ENCODE results near the gene ST3GAL6.

ST3GAL6 gene

GRCh38 chr3:98778852-98779413, 15.8 kb downstream of the ST3GAL6 start:
- no peak overlapping the region for H3K4me3 ChIP-seq (ENCODE audit: low read depth, low read length)
- TF ChIP-seq CTCF (IDR thresholded peaks at IDR 0.05; ENCODE audit: borderline replicate concordance, insufficient read depth, low read depth, low read length), result no peak

- no peak overlapping the region for H3K4me3 ChIP-seq (ENCODE audit: low read depth, low read length)
- no peak for TF ChIP-seq CTCF (IDR thresholded peaks at IDR 0.05; ENCODE audit: borderline replicate concordance, insufficient read depth, low read depth, low read length)
Observed at GRCh38 chr3:98779541-98780335, 16.6 kb downstream of the ST3GAL6 start.

GRCh38 chr3:98780343-98780742, 17.2 kb downstream of the ST3GAL6 start:
- H3K4me3 ChIP-seq (ENCODE audit: low read depth, low read length), result no peak overlapping the region
- TF ChIP-seq CTCF (IDR thresholded peaks at IDR 0.05; ENCODE audit: borderline replicate concordance, insufficient read depth, low read depth, low read length), result no peak

- H3K4me3 ChIP-seq (ENCODE audit: low read depth, low read length), result no peak overlapping the region
- TF ChIP-seq CTCF (IDR thresholded peaks at IDR 0.05; ENCODE audit: borderline replicate concordance, insufficient read depth, low read depth, low read length), result no peak
Observed at GRCh38 chr3:98782824-98783500, 19.8 kb downstream of the ST3GAL6 start.

- H3K4me3 ChIP-seq (ENCODE audit: low read depth, low read length), result no peak overlapping the region
- TF ChIP-seq CTCF (IDR thresholded peaks at IDR 0.05; ENCODE audit: borderline replicate concordance, insufficient read depth, low read depth, low read length), result no peak
Observed at GRCh38 chr3:98784042-98784441, 20.9 kb downstream of the ST3GAL6 start.

GRCh38 chr3:98784666-98785600, 21.8 kb downstream of the ST3GAL6 start:
- TF ChIP-seq CTCF (IDR thresholded peaks at IDR 0.05; ENCODE audit: borderline replicate concordance, insufficient read depth, low read depth, low read length), result no peak
- H3K4me3 ChIP-seq (ENCODE audit: low read depth, low read length), result no peak overlapping the region

Measured in GM12875 (cell line).